ENCODE measurements around the gene GAST. TPM values are rescaled to one million over a fixed set of nuclear protein-coding genes. Genes with fewer than 3 reads are reported as not detected.

GAST gene
- total and polyA plus RNA-seq, 2 of the 13 experiments (the other 11 are each of a cell fraction or from before 2014, with no cell fraction given), result 0.32 to 0.42 TPM

DNA sequence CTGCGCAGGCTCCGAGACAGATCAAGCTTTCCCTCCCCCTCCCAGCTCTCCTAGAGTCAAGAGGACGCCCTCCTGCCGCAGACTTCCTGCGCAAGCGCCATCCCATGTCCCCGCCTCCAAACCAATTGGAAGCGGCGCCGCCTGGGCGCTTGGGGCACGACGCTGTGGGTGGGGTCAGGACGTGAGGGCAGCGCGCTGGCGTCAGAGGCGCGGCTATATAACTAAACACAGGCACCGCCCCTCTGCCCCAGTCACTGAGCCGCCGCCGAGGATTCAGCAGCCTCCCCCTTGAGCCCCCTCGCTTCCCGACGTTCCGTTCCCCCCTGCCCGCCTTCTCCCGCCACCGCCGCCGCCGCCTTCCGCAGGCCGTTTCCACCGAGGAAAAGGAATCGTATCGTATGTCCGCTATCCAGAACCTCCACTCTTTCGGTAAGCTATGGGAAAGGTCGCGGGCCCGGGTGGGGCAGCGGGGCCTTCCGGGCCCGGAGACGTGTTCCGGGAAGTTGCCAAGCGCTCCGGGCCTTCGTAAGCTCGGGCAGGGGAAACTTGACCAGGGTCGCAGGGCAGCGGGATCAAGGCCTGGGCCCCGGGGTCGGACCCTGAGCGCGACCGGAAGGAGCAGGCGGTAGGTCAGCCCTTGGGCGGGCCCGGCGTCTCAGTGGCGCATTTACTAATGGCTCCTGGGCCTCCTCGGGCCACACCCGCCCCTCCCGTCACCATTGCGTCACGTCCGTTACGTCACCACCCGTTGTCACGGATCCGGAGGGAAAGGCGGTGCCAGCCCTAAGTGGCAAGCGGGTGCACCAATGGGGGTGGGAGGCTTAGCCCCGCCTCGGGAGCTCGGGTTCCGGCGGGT lies 23.3 kb upstream of the GAST start, which contains the start of gene EIF1 (continued):
- peak; percentile 84 for TF ChIP-seq ZNF552 (CRISPR knock-in tag; IDR thresholded peaks at IDR 0.05; ENCODE audit: borderline replicate concordance)
- TF ChIP-seq ELK4 (CRISPR knock-in tag; IDR thresholded peaks at IDR 0.05; ENCODE audit: borderline replicate concordance), result no peak
- 0 out of 2 replicates have a peak, but pooled peaks have one; percentile 79 for TF ChIP-seq ZFP41 (CRISPR knock-in tag; IDR thresholded peaks at IDR 0.05; ENCODE audit: borderline replicate concordance)
- no peak for TF ChIP-seq PREB (CRISPR knock-in tag; IDR thresholded peaks at IDR 0.05)
- TF ChIP-seq, protein P1, sequence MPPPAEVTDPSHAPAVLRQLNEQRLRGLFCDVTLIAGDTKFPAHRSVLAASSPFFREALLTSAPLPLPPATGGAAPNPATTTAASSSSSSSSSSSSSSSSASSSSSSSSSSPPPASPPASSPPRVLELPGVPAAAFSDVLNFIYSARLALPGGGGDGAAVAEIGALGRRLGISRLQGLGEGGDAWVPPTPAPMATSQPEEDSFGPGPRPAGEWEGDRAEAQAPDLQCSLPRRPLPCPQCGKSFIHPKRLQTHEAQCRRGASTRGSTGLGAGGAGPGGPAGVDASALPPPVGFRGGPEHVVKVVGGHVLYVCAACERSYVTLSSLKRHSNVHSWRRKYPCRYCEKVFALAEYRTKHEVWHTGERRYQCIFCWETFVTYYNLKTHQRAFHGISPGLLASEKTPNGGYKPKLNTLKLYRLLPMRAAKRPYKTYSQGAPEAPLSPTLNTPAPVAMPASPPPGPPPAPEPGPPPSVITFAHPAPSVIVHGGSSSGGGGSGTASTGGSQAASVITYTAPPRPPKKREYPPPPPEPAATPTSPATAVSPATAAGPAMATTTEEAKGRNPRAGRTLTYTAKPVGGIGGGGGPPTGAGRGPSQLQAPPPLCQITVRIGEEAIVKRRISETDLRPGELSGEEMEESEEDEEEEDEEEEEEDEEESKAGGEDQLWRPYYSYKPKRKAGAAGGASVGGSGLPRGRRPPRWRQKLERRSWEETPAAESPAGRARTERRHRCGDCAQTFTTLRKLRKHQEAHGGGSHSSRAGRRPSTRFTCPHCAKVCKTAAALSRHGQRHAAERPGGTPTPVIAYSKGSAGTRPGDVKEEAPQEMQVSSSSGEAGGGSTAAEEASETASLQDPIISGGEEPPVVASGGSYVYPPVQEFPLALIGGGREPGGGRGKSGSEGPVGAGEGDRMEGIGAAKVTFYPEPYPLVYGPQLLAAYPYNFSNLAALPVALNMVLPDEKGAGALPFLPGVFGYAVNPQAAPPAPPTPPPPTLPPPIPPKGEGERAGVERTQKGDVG (CRISPR knock-in tag; IDR thresholded peaks at IDR 0.05; ENCODE audit: borderline replicate concordance), result peak; percentile 93
- no peak for TF ChIP-seq CSRNP2 (CRISPR knock-in tag; conservative IDR thresholded peaks at IDR 0.05; ENCODE audit: low read depth)
- TF ChIP-seq YEATS4 (CRISPR knock-in tag; IDR thresholded peaks at IDR 0.05; ENCODE audit: borderline replicate concordance), result no peak; the same call in 1 of the 2 replicates
- peak; percentile 94; the same call in 1 of the 2 replicates for TF ChIP-seq SMAD1 (CRISPR knock-in tag; IDR thresholded peaks at IDR 0.05; ENCODE audit: borderline replicate concordance, low read depth)
- TF ChIP-seq MZF1 (CRISPR knock-in tag; IDR thresholded peaks at IDR 0.05; ENCODE audit: borderline replicate concordance), result no peak; the same call in 1 of the 2 replicates
- peak; percentile 89 for TF ChIP-seq ZNF329 (CRISPR knock-in tag; IDR thresholded peaks at IDR 0.05; ENCODE audit: low read depth)
- peak; percentile 94; the same call in 1 of the 2 replicates for TF ChIP-seq HDAC1 (CRISPR knock-in tag; IDR thresholded peaks at IDR 0.05)
- peak; percentile 79; the same call in 1 of the 2 replicates for TF ChIP-seq NKX3-1 (CRISPR knock-in tag; IDR thresholded peaks at IDR 0.05)
- peak; percentile 97 for TF ChIP-seq NR2C2 (CRISPR knock-in tag; IDR thresholded peaks at IDR 0.05; ENCODE audit: borderline replicate concordance)
- no peak; the same call in 1 of the 2 replicates for TF ChIP-seq ELF4 (CRISPR knock-in tag; IDR thresholded peaks at IDR 0.05; ENCODE audit: borderline replicate concordance)
- TF ChIP-seq, protein P2, sequence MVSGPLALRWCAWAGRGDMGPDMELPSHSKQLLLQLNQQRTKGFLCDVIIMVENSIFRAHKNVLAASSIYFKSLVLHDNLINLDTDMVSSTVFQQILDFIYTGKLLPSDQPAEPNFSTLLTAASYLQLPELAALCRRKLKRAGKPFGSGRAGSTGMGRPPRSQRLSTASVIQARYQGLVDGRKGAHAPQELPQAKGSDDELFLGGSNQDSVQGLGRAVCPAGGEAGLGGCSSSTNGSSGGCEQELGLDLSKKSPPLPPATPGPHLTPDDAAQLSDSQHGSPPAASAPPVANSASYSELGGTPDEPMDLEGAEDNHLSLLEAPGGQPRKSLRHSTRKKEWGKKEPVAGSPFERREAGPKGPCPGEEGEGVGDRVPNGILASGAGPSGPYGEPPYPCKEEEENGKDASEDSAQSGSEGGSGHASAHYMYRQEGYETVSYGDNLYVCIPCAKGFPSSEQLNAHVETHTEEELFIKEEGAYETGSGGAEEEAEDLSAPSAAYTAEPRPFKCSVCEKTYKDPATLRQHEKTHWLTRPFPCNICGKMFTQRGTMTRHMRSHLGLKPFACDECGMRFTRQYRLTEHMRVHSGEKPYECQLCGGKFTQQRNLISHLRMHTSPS (CRISPR knock-in tag; IDR thresholded peaks at IDR 0.05; ENCODE audit: low read depth), result peak; percentile 82
- TF ChIP-seq ZEB1 (IDR thresholded peaks at IDR 0.05; ENCODE audit: insufficient replicate concordance, low read depth), result no peak
- peak; percentile 99 for TF ChIP-seq ZNF350 (CRISPR knock-in tag; IDR thresholded peaks at IDR 0.05; ENCODE audit: borderline replicate concordance, low read depth)
- TF ChIP-seq PLRG1 (conservative IDR thresholded peaks at IDR 0.05), result no peak
- no peak for TF ChIP-seq SUZ12 (IDR thresholded peaks at IDR 0.05; ENCODE audit: low read depth, low read length)

Data from HepG2 (cell line).